HG03378 (cell line): ENCODE measurements around the gene LACTB.

Experiments used
- ATAC-seq: cut with Tn5 transposase; IDR thresholded peaks from one replicate; pipeline ENCODE4 v1.9.1; 2021; ENCODE audit warnings: mild to moderate bottlenecking, moderate library complexity; ENCODE audit not compliant: unreplicated experiment

Gene LACTB

GRCh38 chr15:63166219-63166618 lies 44.6 kb downstream of the LACTB start:
- no peak for ATAC-seq

GRCh38 chr15:63169788-63170187 lies 48.1 kb downstream of the LACTB start:
- ATAC-seq: no peak

DNA sequence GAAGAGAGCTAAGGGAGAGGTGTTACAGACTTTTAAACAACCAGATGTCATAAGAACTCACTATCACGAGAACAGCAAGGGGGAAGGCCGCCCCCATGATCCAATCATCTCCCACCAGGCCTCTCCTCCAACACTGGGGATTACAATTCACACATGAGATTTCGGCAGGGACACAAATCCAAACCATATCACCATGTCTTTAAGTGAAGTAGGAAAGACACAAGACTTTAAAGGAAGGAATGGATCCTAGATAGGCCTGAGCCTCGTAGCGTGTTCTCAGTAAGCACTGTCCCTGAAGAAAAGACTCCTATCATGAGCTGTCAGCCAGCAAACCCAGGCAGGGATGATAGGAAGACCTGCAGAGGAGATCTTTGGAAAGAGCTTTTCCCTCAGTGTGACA lies 50.7 kb downstream of the LACTB start:
- no peak for ATAC-seq

DNA sequence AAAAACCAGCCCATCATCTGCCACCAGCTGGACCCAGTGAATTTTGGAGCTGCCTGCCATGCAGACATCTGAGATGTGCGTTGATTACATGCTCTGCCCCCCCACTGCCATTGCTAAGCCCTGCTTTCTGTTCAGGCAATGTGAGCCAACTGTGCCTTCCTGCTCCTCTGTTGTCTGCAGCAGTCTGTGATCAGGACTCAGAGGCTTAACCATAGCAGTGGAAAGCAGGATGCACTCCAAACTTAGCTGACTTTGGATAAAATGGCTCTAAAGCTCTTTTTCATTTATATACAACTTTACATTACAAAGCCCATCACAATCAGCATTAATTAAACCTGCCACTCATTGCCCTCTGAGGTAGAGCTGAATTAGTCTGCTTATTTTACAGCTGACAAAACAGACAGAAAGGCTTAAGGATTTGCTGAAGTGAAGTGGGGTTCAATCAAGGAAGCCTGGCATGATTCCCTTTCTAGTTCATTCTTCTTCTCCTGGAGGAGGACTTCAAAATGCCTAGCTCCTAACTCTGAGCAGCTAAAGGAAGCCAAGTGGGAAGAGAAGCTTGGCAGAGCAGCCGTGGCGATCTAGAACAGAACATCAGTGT lies 51.3 kb downstream of the LACTB start:
- no peak for ATAC-seq

- ATAC-seq: no peak
These were observed 54.6 kb downstream of the LACTB start for GRCh38 chr15:63176302-63176701.

GRCh38 chr15:63178034-63178433 lies 56.4 kb downstream of the LACTB start:
- no peak for ATAC-seq

DNA sequence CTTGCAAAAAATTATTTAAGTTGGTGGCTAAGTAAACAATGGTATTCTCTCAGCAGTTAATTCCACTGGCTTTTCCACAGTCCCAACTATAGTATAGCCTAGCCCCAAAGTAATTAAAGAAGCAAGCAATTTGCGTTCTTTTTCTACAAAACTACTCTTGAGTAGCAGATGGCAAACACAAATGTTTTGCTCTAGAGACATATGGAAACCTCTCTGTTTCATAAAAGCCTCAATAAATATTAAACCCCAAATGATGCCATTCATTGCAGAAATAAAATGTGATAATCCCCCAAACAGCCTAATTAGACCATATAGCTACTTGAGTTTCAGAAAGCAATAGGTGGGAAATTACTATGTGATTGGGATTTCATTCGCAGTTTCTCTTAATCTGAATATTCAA lies 59.1 kb downstream of the LACTB start:
- no peak for ATAC-seq

DNA sequence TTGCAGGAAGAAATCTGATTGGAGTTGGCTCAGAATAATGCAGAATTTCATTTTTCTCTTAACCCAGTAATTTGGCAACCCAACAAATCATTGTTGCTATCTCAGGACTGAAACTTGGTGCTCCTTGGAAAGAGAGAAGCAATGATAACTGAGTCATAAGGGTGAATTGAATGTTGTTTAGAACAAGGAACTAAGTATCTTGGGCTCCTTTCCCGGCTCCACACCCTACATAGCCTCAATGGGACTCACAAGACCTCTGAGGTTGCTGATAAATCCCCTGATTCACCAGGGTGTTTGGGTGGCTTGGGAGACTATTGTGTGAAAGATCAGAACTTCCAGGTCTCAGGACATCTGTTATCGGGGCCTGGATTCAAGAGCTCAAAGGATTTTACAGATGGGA lies 60.0 kb downstream of the LACTB start:
- no peak for ATAC-seq

DNA sequence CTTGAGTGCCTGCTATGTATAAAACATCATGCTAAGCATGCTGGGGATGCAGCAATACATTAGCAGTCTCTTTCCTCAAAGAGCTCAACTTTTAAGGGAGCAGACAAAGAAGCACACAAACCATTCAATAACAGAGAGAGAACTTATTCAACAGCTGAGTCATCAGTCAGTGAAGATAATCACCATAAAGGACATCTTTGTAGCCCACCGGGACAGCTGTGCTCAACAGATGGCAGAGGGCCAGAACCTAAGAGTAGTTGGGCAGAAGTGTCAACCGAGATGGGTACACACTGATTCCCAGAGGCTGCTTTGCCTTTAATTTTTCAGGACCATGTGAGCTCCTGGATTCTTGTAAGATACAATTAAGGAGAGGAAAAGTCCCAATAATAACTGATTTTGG lies 63.5 kb downstream of the LACTB start:
- no peak for ATAC-seq

GRCh38 chr15:63186065-63186464 lies 64.4 kb downstream of the LACTB start:
- no peak for ATAC-seq

DNA sequence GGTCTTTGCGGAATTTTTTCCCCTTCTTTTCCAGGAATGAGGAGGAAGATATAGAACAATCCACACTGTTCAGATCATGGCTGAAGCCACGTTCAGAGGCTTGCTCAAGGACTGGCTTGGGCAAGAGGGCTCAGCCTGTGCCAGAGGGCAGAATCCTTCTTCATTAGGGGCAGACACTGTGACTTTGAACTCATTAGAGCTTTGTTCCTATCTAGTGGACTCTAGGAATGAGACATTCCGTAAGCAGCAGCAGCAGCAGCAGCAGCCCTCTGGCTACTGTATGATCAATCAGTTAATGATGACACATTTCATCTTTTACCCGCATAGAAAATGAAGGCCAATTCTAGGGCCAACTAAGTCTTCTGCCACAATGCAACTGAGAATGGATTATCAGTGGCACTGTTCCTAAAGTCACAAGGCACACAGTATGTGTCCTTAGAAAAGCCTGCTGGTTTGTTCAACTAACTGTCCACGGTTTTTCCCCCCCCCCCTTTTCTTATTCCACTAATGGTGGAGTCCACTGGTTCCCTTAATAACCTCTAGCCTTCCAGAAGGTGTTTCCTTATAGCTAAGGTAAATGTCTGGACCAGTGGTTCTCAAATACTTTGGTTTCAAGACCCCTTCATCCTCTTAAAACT lies 66.0 kb downstream of the LACTB start:
- ATAC-seq: no peak

DNA sequence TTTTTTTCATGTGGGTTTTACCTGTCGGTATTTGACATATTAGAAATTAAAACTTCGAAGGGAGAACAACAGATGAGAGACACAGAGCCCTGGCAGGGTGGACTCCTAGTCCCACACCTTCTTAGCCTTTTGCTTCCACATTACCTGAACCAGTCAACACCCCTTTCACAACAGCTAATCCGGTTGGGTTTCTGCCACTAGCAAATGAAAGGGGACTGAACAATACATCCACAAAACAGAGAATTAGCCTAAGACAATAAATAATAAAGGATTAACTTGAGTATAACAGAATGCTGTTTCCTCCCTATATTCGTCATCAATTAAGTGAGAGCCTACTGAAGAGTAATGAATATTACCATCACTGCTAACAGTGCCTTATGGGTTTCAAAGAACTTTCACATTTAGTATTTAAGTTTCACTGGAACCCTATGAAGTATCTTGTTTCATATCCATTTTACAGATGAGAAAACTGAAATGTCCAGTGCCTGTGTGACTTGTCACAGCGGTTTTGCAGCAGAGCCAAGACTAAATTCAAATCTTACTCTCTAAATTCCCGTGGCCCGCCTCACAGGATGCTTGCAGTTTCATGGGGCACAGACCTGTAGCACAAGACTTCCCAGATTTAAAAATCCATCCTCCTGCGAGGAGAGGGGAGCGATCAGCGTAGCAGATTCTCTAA lies 66.7 kb downstream of the LACTB start:
- no peak for ATAC-seq

- peak; percentile 56 for ATAC-seq
These were observed 67.5 kb downstream of the LACTB start, which contains the start of gene RAB8B for GRCh38 chr15:63188926-63189871. TSS of gene RAB8B (plus strand) at chr15:63189606. CDS start at chr15:63189625, 19 bp downstream.

- no peak for ATAC-seq
These were observed 68.5 kb downstream of the LACTB start for GRCh38 chr15:63189941-63190768.

- ATAC-seq: no peak
These were observed 69.3 kb downstream of the LACTB start for GRCh38 chr15:63190769-63191649.
